ENCODE data around the gene OSMR.

Gene OSMR

GRCh38 chr5:38808666-38809343 is 37.0 kb upstream of the OSMR start:
- Histone ChIP-seq H3K27ac (ENCODE audit: low read depth, low read length) (peak overlapping the region; percentile 90), H2AFZ (ENCODE audit: low read length, unreplicated experiment) (no peak overlapping the region), H3K4me1 (ENCODE audit: control insufficient read depth, insufficient read depth, low read length, unreplicated experiment) (peaks cover 46% of the 10 kb centered on the region), H3K27me3 (ENCODE audit: insufficient read depth, low read length) (no peaks in the 10 kb centered on the region), H3K79me2 (ENCODE audit: control insufficient read depth, insufficient read depth, low read length, unreplicated experiment) (no peaks in the 10 kb centered on the region), H3K4me3 (ENCODE audit: low read depth, low read length) (no peak overlapping the region), H3K36me3 (ENCODE audit: insufficient read depth, low read length) (no peaks in the 10 kb centered on the region)

GRCh38 chr5:38809388-38810359 is 36.1 kb upstream of the OSMR start:
- Histone ChIP-seq H3K27ac (ENCODE audit: low read depth, low read length) (peak overlapping the region; percentile 90), H3K4me1 (ENCODE audit: control insufficient read depth, insufficient read depth, low read length, unreplicated experiment) (peaks cover 46% of the 10 kb centered on the region), H3K36me3 (ENCODE audit: insufficient read depth, low read length) (no peaks in the 10 kb centered on the region), H2AFZ (ENCODE audit: low read length, unreplicated experiment) (peak overlapping the region; percentile 36), H3K79me2 (ENCODE audit: control insufficient read depth, insufficient read depth, low read length, unreplicated experiment) (no peaks in the 10 kb centered on the region), H3K27me3 (ENCODE audit: insufficient read depth, low read length) (no peaks in the 10 kb centered on the region), H3K4me3 (ENCODE audit: low read depth, low read length) (no peak overlapping the region)

GRCh38 chr5:38814879-38815278 is 30.9 kb upstream of the OSMR start:
- Histone ChIP-seq H3K27me3 (ENCODE audit: insufficient read depth, low read length) (no peaks in the 10 kb centered on the region), H3K4me1 (ENCODE audit: control insufficient read depth, insufficient read depth, low read length, unreplicated experiment) (peaks cover 5% of the 10 kb centered on the region), H2AFZ (ENCODE audit: low read length, unreplicated experiment) (no peak overlapping the region), H3K27ac (ENCODE audit: low read depth, low read length) (no peak overlapping the region), H3K36me3 (ENCODE audit: insufficient read depth, low read length) (peaks cover 5% of the 10 kb centered on the region; the same call in 1 of the 2 replicates), H3K79me2 (ENCODE audit: control insufficient read depth, insufficient read depth, low read length, unreplicated experiment) (no peaks in the 10 kb centered on the region), H3K4me3 (ENCODE audit: low read depth, low read length) (no peak overlapping the region)

- Histone ChIP-seq H2AFZ (ENCODE audit: low read length, unreplicated experiment) (no peak overlapping the region), H3K79me2 (ENCODE audit: control insufficient read depth, insufficient read depth, low read length, unreplicated experiment) (no peaks in the 10 kb centered on the region), H3K27ac (ENCODE audit: low read depth, low read length) (no peak overlapping the region), H3K4me3 (ENCODE audit: low read depth, low read length) (no peak overlapping the region), H3K36me3 (ENCODE audit: insufficient read depth, low read length) (peaks cover 12% of the 10 kb centered on the region; the same call in 1 of the 2 replicates), H3K4me1 (ENCODE audit: control insufficient read depth, insufficient read depth, low read length, unreplicated experiment) (no peaks in the 10 kb centered on the region), H3K27me3 (ENCODE audit: insufficient read depth, low read length) (no peaks in the 10 kb centered on the region)
Observed at GRCh38 chr5:38816083-38817030, 29.5 kb upstream of the OSMR start.

GRCh38 chr5:38821679-38822078 is 24.1 kb upstream of the OSMR start:
- Histone ChIP-seq H3K27ac (ENCODE audit: low read depth, low read length) (no peak overlapping the region), H3K79me2 (ENCODE audit: control insufficient read depth, insufficient read depth, low read length, unreplicated experiment) (peaks cover 3% of the 10 kb centered on the region), H3K4me3 (ENCODE audit: low read depth, low read length) (no peak overlapping the region), H3K27me3 (ENCODE audit: insufficient read depth, low read length) (no peaks in the 10 kb centered on the region), H3K36me3 (ENCODE audit: insufficient read depth, low read length) (peaks cover 24% of the 10 kb centered on the region), H2AFZ (ENCODE audit: low read length, unreplicated experiment) (no peak overlapping the region), H3K4me1 (ENCODE audit: control insufficient read depth, insufficient read depth, low read length, unreplicated experiment) (peaks cover 18% of the 10 kb centered on the region)

GRCh38 chr5:38823503-38823902 is 22.3 kb upstream of the OSMR start:
- Histone ChIP-seq H3K36me3 (ENCODE audit: insufficient read depth, low read length) (peaks cover 43% of the 10 kb centered on the region), H3K4me3 (ENCODE audit: low read depth, low read length) (no peak overlapping the region)

GRCh38 chr5:38824821-38825220 is 21.0 kb upstream of the OSMR start:
- Histone ChIP-seq H3K36me3 (ENCODE audit: insufficient read depth, low read length) (peaks cover 41% of the 10 kb centered on the region), H2AFZ (ENCODE audit: low read length, unreplicated experiment) (no peak overlapping the region), H3K4me3 (ENCODE audit: low read depth, low read length) (no peak overlapping the region), H3K4me1 (ENCODE audit: control insufficient read depth, insufficient read depth, low read length, unreplicated experiment) (peaks cover 35% of the 10 kb centered on the region), H3K27ac (ENCODE audit: low read depth, low read length) (peak overlapping the region; percentile 50), H3K79me2 (ENCODE audit: control insufficient read depth, insufficient read depth, low read length, unreplicated experiment) (peaks cover 21% of the 10 kb centered on the region), H3K27me3 (ENCODE audit: insufficient read depth, low read length) (no peaks in the 10 kb centered on the region)

More at GRCh38 chr5:38823503-38823902, 22.3 kb upstream of the OSMR start:
- Histone ChIP-seq H2AFZ (ENCODE audit: low read length, unreplicated experiment) (no peak overlapping the region), H3K4me1 (ENCODE audit: control insufficient read depth, insufficient read depth, low read length, unreplicated experiment) (peaks cover 35% of the 10 kb centered on the region), H3K27ac (ENCODE audit: low read depth, low read length) (no peak overlapping the region), H3K79me2 (ENCODE audit: control insufficient read depth, insufficient read depth, low read length, unreplicated experiment) (peaks cover 19% of the 10 kb centered on the region), H3K27me3 (ENCODE audit: insufficient read depth, low read length) (no peaks in the 10 kb centered on the region)

GRCh38 chr5:38825494-38825893 is 20.3 kb upstream of the OSMR start:
- peak overlapping the region; percentile 18; the same call in 1 of the 2 replicates for H3K4me3 ChIP-seq (ENCODE audit: low read depth, low read length)
- H3K4me1 ChIP-seq (ENCODE audit: control insufficient read depth, insufficient read depth, low read length, unreplicated experiment): peaks cover 42% of the 10 kb centered on the region
- H2AFZ ChIP-seq (ENCODE audit: low read length, unreplicated experiment): no peak overlapping the region
- H3K79me2 ChIP-seq (ENCODE audit: control insufficient read depth, insufficient read depth, low read length, unreplicated experiment): peaks cover 25% of the 10 kb centered on the region
- peaks cover 36% of the 10 kb centered on the region for H3K36me3 ChIP-seq (ENCODE audit: insufficient read depth, low read length)
- H3K27me3 ChIP-seq (ENCODE audit: insufficient read depth, low read length): no peaks in the 10 kb centered on the region
- peak overlapping the region; percentile 77 for H3K27ac ChIP-seq (ENCODE audit: low read depth, low read length)

GRCh38 chr5:38827525-38827924 is 18.3 kb upstream of the OSMR start:
- no peaks in the 10 kb centered on the region for H3K27me3 ChIP-seq (ENCODE audit: insufficient read depth, low read length)
- peaks cover 37% of the 10 kb centered on the region for H3K79me2 ChIP-seq (ENCODE audit: control insufficient read depth, insufficient read depth, low read length, unreplicated experiment)
- H3K27ac ChIP-seq (ENCODE audit: low read depth, low read length): peak overlapping the region; percentile 36; the same call in 1 of the 2 replicates
- peaks cover 60% of the 10 kb centered on the region for H3K4me1 ChIP-seq (ENCODE audit: control insufficient read depth, insufficient read depth, low read length, unreplicated experiment)
- no peak overlapping the region for H2AFZ ChIP-seq (ENCODE audit: low read length, unreplicated experiment)
- H3K36me3 ChIP-seq (ENCODE audit: insufficient read depth, low read length): peaks cover 28% of the 10 kb centered on the region
- H3K4me3 ChIP-seq (ENCODE audit: low read depth, low read length): no peak overlapping the region

- Histone ChIP-seq H3K79me2 (ENCODE audit: control insufficient read depth, insufficient read depth, low read length, unreplicated experiment) (peaks cover 49% of the 10 kb centered on the region), H3K36me3 (ENCODE audit: insufficient read depth, low read length) (peaks cover 21% of the 10 kb centered on the region), H3K27ac (ENCODE audit: low read depth, low read length) (0 out of 2 replicates have a peak overlapping the region, but pooled peaks have one; percentile 31), H2AFZ (ENCODE audit: low read length, unreplicated experiment) (no peak overlapping the region), H3K27me3 (ENCODE audit: insufficient read depth, low read length) (no peaks in the 10 kb centered on the region), H3K4me3 (ENCODE audit: low read depth, low read length) (no peak overlapping the region), H3K4me1 (ENCODE audit: control insufficient read depth, insufficient read depth, low read length, unreplicated experiment) (peaks cover 58% of the 10 kb centered on the region)
Observed at GRCh38 chr5:38830521-38831051, 15.2 kb upstream of the OSMR start.

All from ACC112 (cell line).